Mammary epithelial cell (primary cell): ENCODE data around the gene SERPIND1.

ENCODE experiments used
- CTCF ChIP-seq, 2 donors: IDR thresholded peaks in 1 of 2; conservative IDR thresholded peaks in 1 of 2; 2 replicates each; pipeline ENCODE4 v1.5.1; 2011 to 2012; ENCODE audit warnings: inconsistent platforms in 2 of 2, low read length in 2 of 2, mild to moderate bottlenecking in 2 of 2, control low read depth in 1 of 2, low read depth in 1 of 2; ENCODE audit not compliant: insufficient read depth in 1 of 2; ENCODE audit errors: extremely low read depth in 1 of 2
- EZH2 ChIP-seq: IDR thresholded peaks from 2 replicates; pipeline ENCODE4 v1.6.1; 2012; ENCODE audit warnings: low read length, inconsistent platforms, borderline replicate concordance

- no peak for TF ChIP-seq CTCF (conservative IDR thresholded peaks at IDR 0.05 in 1 of 2, IDR thresholded peaks at IDR 0.05 in 1 of 2; ENCODE audit: extremely low read depth in 1 of 2, insufficient read depth in 1 of 2, low read depth in 1 of 2, low read length in 2 of 2)
- TF ChIP-seq EZH2: no peak
These were observed 10.1 kb upstream of the SERPIND1 start for GRCh38 chr22:20763630-20764470.
